Neural cell (in vitro differentiated cells): Measurements from ENCODE around the gene ANAPC2.

Experiments
- CTCF ChIP-seq: fragments of 450-650 bp; IDR thresholded peaks from 2 replicates; pipeline ENCODE4 v1.5.1; 2014; ENCODE audit warnings: antibody characterized with exemption, mild to moderate bottlenecking, moderate library complexity; ENCODE audit not compliant: poor library complexity, severe bottlenecking
- EP300 ChIP-seq: fragments of 450-650 bp; conservative IDR thresholded peaks from 2 replicates; pipeline ENCODE4 v1.6.1; 2014; ENCODE audit warnings: antibody characterized with exemption, mild to moderate bottlenecking, moderate library complexity; ENCODE audit not compliant: poor library complexity, severe bottlenecking
- EZH2 ChIP-seq: fragments of 200-600, 300-800 bp; shearing (Covaris generic), sonication (generic); IDR thresholded peaks from 2 replicates; pipeline ENCODE4 v1.6.1; 2014; ENCODE audit warnings: antibody characterized with exemption, low read length, borderline replicate concordance, mild to moderate bottlenecking; ENCODE audit not compliant: insufficient read depth, poor library complexity, severe bottlenecking
- MXI1 ChIP-seq: fragments of 450-650 bp; conservative IDR thresholded peaks from 2 replicates; pipeline ENCODE4 v1.6.1; 2014; ENCODE audit warnings: antibody characterized with exemption, mild to moderate bottlenecking; ENCODE audit not compliant: poor library complexity, severe bottlenecking
- POLR2AphosphoS5 ChIP-seq: IDR thresholded peaks from 2 replicates; pipeline ENCODE4 v1.6.1; 2012
- RAD21 ChIP-seq: fragments of 450-650 bp; conservative IDR thresholded peaks from 2 replicates; pipeline ENCODE4 v1.6.1; 2014; ENCODE audit warnings: antibody characterized with exemption, mild to moderate bottlenecking, moderate library complexity
- SMC3 ChIP-seq: fragments of 450-650 bp; conservative IDR thresholded peaks from 2 replicates; pipeline ENCODE4 v1.6.1; 2014; ENCODE audit warnings: antibody characterized with exemption, mild to moderate bottlenecking, moderate library complexity; ENCODE audit not compliant: poor library complexity
- TAF1 ChIP-seq: IDR thresholded peaks from 2 replicates; pipeline ENCODE4 v1.6.1; 2012; ENCODE audit warnings: low read depth
- TF ChIP-seq, protein P1 (sequence below): IDR thresholded peaks from 2 replicates; pipeline ENCODE4 v1.6.1; 2012; ENCODE audit warnings: borderline replicate concordance

DNA sequence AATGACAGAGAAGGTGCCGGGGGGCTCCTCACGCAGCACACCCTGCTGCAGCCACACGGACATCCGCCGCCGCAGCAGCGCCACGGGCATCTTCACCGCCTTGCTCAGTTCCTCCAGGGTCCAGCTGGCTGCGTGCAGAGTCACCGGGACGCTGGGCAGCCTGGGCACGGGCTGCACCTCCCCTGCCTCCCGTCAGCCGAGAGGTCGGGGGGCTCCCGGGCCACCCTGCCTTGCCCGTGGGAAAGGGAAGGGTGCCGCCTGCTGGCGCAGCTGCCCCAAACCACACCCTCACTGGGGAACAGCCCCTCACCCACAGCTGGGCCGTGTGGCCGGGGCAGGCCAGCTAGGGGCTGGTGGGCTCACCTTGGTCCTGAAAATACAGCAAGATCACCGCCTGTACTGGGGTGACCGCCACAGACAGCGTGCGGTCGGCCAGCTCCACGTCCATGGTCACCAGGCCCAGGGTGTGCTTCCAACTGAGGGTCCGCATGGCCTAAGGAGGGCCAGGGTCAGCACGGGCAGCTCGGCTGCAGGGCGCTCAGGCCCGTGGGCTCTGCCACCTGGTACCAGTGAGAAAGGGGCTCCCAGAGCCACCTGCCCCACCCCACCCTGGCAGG is 12.9 kb downstream of the ANAPC2 start:
- TF ChIP-seq CTCF = no peak
- TF ChIP-seq, protein P1, sequence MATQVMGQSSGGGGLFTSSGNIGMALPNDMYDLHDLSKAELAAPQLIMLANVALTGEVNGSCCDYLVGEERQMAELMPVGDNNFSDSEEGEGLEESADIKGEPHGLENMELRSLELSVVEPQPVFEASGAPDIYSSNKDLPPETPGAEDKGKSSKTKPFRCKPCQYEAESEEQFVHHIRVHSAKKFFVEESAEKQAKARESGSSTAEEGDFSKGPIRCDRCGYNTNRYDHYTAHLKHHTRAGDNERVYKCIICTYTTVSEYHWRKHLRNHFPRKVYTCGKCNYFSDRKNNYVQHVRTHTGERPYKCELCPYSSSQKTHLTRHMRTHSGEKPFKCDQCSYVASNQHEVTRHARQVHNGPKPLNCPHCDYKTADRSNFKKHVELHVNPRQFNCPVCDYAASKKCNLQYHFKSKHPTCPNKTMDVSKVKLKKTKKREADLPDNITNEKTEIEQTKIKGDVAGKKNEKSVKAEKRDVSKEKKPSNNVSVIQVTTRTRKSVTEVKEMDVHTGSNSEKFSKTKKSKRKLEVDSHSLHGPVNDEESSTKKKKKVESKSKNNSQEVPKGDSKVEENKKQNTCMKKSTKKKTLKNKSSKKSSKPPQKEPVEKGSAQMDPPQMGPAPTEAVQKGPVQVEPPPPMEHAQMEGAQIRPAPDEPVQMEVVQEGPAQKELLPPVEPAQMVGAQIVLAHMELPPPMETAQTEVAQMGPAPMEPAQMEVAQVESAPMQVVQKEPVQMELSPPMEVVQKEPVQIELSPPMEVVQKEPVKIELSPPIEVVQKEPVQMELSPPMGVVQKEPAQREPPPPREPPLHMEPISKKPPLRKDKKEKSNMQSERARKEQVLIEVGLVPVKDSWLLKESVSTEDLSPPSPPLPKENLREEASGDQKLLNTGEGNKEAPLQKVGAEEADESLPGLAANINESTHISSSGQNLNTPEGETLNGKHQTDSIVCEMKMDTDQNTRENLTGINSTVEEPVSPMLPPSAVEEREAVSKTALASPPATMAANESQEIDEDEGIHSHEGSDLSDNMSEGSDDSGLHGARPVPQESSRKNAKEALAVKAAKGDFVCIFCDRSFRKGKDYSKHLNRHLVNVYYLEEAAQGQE = no peak
- TF ChIP-seq EZH2 = no peak
- TF ChIP-seq POLR2AphosphoS5 = no peak
- TF ChIP-seq EP300 = no peak
- no peak for TF ChIP-seq MXI1
- no peak for TF ChIP-seq SMC3
- TF ChIP-seq RAD21 = no peak
- no peak for TF ChIP-seq TAF1
